ENCODE data around the gene VSIG10L. TPM values are rescaled to one million over a fixed set of nuclear protein-coding genes. Genes with fewer than 3 reads are reported as not detected.

Gene VSIG10L
- total RNA-seq, 2 donors from 2014 or later, result 1.1 to 2.1 TPM

DNA sequence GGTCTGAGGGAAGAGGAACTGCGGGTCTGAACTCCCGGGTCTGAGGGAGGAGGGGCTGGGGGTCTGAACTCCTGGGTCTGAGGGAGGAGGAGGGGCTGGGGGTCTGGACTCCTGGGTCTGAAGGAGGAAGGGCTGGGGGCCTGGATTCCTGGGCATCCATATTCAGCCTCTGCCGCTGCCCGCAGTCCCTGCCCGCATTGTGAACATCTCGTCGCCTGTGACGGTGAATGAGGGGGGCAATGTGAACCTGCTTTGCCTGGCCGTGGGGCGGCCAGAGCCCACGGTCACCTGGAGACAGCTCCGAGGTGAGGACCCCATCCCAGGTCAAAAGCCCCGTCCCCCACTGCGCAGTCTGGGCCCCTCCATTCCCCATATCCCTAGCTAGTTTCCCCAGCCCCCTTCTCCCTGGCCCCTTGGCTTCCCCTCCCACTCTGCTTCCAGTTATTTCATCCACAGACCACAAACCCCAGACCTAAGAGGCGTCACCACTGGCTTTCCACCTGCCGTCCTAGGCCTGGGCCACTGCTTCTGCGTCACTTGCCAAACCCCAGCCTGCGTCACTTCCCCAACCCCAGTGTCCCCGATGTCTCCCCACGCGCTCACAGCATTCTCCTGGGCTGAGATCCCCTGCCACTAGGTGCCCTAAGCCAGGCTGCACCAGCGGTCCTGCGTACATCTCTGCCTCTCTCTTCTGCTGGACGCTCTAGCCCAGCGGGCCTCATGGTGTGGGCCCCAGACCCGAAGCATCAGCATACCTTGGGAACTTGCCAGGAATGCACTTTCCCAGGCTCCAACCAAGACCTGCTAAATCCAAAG, 16.6 kb downstream of the VSIG10L start:
- Histone ChIP-seq H3K36me3 (no peaks in the 10 kb centered on the region), H3K4me3 (no peak overlapping the region), H3K4me1 (no peaks in the 10 kb centered on the region), H3K9me3 (no peaks in the 10 kb centered on the region), H3K27me3 (peaks cover 16% of the 10 kb centered on the region), H3K27ac (no peak overlapping the region), H3K9ac (ENCODE audit: low read depth in 2 of 2, low read length in 2 of 2) (no peak overlapping the region)
- intact Hi-C loops (cut with DNase I), result no loop called here
- TF ChIP-seq, protein P1, sequence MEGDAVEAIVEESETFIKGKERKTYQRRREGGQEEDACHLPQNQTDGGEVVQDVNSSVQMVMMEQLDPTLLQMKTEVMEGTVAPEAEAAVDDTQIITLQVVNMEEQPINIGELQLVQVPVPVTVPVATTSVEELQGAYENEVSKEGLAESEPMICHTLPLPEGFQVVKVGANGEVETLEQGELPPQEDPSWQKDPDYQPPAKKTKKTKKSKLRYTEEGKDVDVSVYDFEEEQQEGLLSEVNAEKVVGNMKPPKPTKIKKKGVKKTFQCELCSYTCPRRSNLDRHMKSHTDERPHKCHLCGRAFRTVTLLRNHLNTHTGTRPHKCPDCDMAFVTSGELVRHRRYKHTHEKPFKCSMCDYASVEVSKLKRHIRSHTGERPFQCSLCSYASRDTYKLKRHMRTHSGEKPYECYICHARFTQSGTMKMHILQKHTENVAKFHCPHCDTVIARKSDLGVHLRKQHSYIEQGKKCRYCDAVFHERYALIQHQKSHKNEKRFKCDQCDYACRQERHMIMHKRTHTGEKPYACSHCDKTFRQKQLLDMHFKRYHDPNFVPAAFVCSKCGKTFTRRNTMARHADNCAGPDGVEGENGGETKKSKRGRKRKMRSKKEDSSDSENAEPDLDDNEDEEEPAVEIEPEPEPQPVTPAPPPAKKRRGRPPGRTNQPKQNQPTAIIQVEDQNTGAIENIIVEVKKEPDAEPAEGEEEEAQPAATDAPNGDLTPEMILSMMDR (IDR thresholded peaks at IDR 0.05), result no peak
- DNase-seq, result no peak

DNA sequence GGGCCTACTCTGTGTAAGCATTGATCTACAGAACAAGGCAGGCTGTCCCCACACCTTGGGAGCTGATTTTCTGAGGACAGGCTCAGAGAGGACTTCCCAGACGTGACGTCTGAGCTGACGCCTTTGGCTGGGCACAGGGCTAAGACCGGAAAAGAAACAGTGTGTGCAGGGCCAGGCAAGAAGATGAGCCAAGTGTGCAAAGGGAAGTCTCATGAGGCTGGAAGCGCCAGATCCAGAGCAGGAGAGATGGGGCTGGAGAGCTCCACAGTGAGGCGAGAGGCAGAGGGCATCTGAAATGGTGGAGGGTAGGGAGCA, 17.8 kb downstream of the VSIG10L start:
- H3K36me3 ChIP-seq, result no peaks in the 10 kb centered on the region
- H3K27me3 ChIP-seq, result peaks cover 16% of the 10 kb centered on the region
- no peak overlapping the region for H3K27ac ChIP-seq
- no peak overlapping the region for H3K9ac ChIP-seq (ENCODE audit: low read depth in 2 of 2, low read length in 2 of 2)
- no peak for DNase-seq
- TF ChIP-seq, protein P1 (IDR thresholded peaks at IDR 0.05), result no peak
- no peaks in the 10 kb centered on the region for H3K9me3 ChIP-seq
- H3K4me1 ChIP-seq, result no peaks in the 10 kb centered on the region
- intact Hi-C loops (cut with DNase I), result no loop called here
- H3K4me3 ChIP-seq, result no peak overlapping the region

DNA sequence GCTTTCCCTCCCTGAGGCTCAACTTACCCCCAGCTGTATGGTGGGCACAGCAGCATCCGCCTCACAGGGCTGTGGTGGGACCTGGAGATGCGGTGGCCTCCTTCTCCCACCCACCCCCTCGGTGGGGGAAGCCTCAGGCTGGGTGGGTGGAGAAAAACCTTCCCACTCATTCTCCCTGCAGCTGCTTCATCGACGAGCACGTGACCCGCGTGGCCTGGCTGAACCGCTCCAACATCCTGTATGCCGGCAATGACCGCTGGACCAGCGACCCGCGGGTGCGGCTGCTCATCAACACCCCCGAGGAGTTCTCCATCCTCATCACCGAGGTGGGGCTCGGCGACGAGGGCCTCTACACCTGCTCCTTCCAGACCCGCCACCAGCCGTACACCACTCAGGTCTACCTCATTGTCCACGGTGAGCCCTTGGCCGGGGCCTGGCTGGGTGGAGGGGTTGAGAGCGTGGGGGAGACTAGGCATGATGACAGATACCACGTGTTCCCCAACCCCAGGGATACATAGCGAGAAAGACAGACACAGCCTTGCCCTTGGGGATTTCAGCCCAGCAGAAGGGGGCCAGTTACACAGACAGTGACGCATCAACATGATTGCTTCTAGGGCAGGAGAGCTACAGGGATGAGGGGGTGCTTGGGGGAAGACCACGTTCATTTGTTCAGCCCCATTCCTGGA, 18.3 kb downstream of the VSIG10L start:
- TF ChIP-seq, protein P1 (IDR thresholded peaks at IDR 0.05), result no peak
- intact Hi-C loops (cut with DNase I), result no loop called here
- Histone ChIP-seq H3K9ac (ENCODE audit: low read depth in 2 of 2, low read length in 2 of 2) (no peak overlapping the region), H3K9me3 (no peaks in the 10 kb centered on the region), H3K4me1 (no peaks in the 10 kb centered on the region), H3K27me3 (peaks cover 16% of the 10 kb centered on the region), H3K27ac (no peak overlapping the region), H3K36me3 (no peaks in the 10 kb centered on the region), H3K4me3 (no peak overlapping the region)
- no peak for DNase-seq

DNA sequence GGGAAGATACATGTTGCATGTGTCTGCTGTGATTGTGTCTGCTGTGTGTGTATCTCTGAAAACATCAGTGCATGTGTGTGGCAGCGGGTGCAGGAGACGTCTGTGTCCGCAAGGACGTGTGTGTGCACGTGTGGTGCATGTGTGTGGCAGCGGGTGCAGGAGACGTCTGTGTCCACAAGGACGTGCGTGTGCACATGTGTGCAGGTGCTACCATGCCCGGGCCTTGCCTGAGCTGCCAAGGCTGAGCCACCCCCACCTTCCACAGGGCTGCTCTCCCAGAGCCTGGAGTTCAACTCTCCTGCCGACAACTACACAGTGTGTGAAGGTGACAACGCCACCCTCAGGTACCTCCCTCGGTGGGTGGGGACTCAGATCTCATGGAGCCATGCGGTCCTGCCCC, 20.1 kb downstream of the VSIG10L start:
- intact Hi-C loops (cut with DNase I), result no loop called here
- no peak for DNase-seq
- Histone ChIP-seq H3K9me3 (no peaks in the 10 kb centered on the region), H3K27me3 (no peaks in the 10 kb centered on the region), H3K4me1 (no peaks in the 10 kb centered on the region), H3K27ac (no peak overlapping the region), H3K9ac (ENCODE audit: low read depth in 2 of 2, low read length in 2 of 2) (no peak overlapping the region), H3K36me3 (no peaks in the 10 kb centered on the region), H3K4me3 (no peak overlapping the region)
- TF ChIP-seq, protein P1 (IDR thresholded peaks at IDR 0.05), result no peak

DNA sequence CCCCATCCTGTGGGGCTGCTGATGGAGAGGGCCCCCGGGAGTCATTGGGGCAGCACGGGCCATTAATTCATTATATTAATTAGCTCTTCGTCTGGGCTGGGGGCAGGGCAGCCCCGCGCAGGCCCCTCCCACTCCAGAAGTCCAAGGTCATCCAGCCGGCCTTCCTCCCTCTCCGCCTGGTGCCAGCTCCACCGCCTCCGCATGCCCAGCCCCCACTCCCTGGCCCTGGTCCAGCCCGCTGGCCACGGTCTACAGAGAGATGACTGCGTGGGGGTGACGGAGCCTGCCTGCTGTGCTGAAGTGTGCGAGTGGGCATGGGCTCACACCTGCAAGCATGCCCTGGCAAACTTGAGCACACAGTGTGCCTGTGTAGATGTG, 21.7 kb downstream of the VSIG10L start:
- Histone ChIP-seq H3K9ac (ENCODE audit: low read depth in 2 of 2, low read length in 2 of 2) (no peak overlapping the region), H3K27ac (no peak overlapping the region), H3K9me3 (no peaks in the 10 kb centered on the region), H3K36me3 (no peaks in the 10 kb centered on the region), H3K4me1 (no peaks in the 10 kb centered on the region), H3K4me3 (no peak overlapping the region), H3K27me3 (no peaks in the 10 kb centered on the region)
- intact Hi-C loops (cut with DNase I), result no loop called here
- no peak for DNase-seq
- TF ChIP-seq, protein P1 (IDR thresholded peaks at IDR 0.05), result no peak

All from colonic mucosa (tissue), 4 donors.